GM12878 (cell line): ENCODE data around the gene KCNMB3. TPM values are rescaled to one million over a fixed set of nuclear protein-coding genes. Genes with fewer than 3 reads are reported as not detected.

Experiments used
- ATAC-seq: fragments of 200-7000 bp; cut with Tn5 transposase; 3 replicates; pipeline ENCODE4 v1.9.1; 2020; ENCODE audit warnings: mild to moderate bottlenecking, moderate library complexity
- BruUV-seq: library from RNA; stranded (reverse); fragments of 400-500 nt; replicated peaks from 2 replicates; lab custom pipeline; 2021; lab: Mats Ljungman, UMichigan
- CTCF ChIA-PET: fragments of 300-600 bp; sonication (Branson Sonifier 250); formaldehyde crosslinking; extraction: SDS; loops from one replicate; lab custom pipeline; 2021; ENCODE audit warnings: inconsistent platforms; lab: Yijun Ruan, JAX
- POLR2A ChIA-PET: fragments of 350-600 bp; formaldehyde crosslinking; extraction: SDS; loops from one replicate; lab custom pipeline; 2021; ENCODE audit warnings: inconsistent platforms; lab: Charles Lee
- RAD21 ChIA-PET: fragments of 300-600 bp; sonication (Branson Sonifier 250); formaldehyde crosslinking; loops from one replicate; lab custom pipeline; 2023; ENCODE audit warnings: antibody characterized with exemption; ENCODE audit not compliant: unreplicated experiment; lab: Charles Lee
- SMC1A ChIA-PET: fragments of 300-600 bp; sonication (Branson Sonifier 250); formaldehyde crosslinking; loops from one replicate; lab custom pipeline; 2023; ENCODE audit not compliant: unreplicated experiment, uncharacterized antibody; lab: Charles Lee
- DNase-seq: peaks from one replicate; pipeline ENCODE4 v3.0.0-alpha.2; 2011; ENCODE audit warnings: low read depth, low spot score
- FAIRE-seq: peaks from 3 replicates; lab custom pipeline; 2011; peaks lifted over from hg19 to GRCh38; lab: Jason Lieb, UNC
- H2AFZ ChIP-seq: 2 replicates; pipeline ENCODE4 v1.6.0; 2011; ENCODE audit warnings: low read depth, low read length, control low read depth; ENCODE audit not compliant: control insufficient read depth
- H3K27ac ChIP-seq: 2 replicates; pipeline ENCODE4 v1.5.1; 2011; ENCODE audit warnings: control low read depth; ENCODE audit not compliant: control insufficient read depth, insufficient read depth
- H3K27me3 ChIP-seq, 2 experiments: replicated peaks in 1 of 2; 2 replicates each; pipeline versions ENCODE4 v1.6.0 to v1.6.1; 2011; ENCODE audit warnings: low read length in 1 of 2; ENCODE audit not compliant: control insufficient read depth in 2 of 2, insufficient read depth in 2 of 2
- H3K36me3 ChIP-seq, 2 experiments: 2 replicates each; pipeline ENCODE4 v1.5.1; 2011; ENCODE audit warnings: low read length in 1 of 2; ENCODE audit not compliant: control insufficient read depth in 2 of 2, insufficient read depth in 2 of 2
- H3K4me1 ChIP-seq: 2 replicates; pipeline ENCODE4 v1.6.1; 2011; ENCODE audit warnings: mild to moderate bottlenecking, low read length, moderate library complexity, mixed read lengths; ENCODE audit not compliant: control insufficient read depth, insufficient read depth
- H3K4me2 ChIP-seq: 2 replicates; pipeline ENCODE4 v1.6.0; 2011; ENCODE audit warnings: control low read depth; ENCODE audit not compliant: control insufficient read depth, insufficient read depth
- H3K4me3 ChIP-seq: fragments of 200-600 bp; sonication (generic); 2 replicates; pipeline ENCODE4 v1.5.1; 2016
- H3K79me2 ChIP-seq: 2 replicates; pipeline ENCODE4 v1.6.0; 2011; ENCODE audit warnings: low read length; ENCODE audit not compliant: control insufficient read depth, insufficient read depth
- H3K9ac ChIP-seq: 2 replicates; pipeline ENCODE4 v1.8.0; 2011; ENCODE audit warnings: low read length, control low read depth, mixed read lengths; ENCODE audit not compliant: control insufficient read depth, insufficient read depth
- H3K9me3 ChIP-seq: replicated peaks from 3 replicates; pipeline ENCODE4 v1.5.1; 2011; ENCODE audit warnings: mild to moderate bottlenecking, low read length; ENCODE audit not compliant: control insufficient read depth, insufficient read depth
- H4K20me1 ChIP-seq: 2 replicates; pipeline ENCODE4 v1.6.0; 2011; ENCODE audit not compliant: control insufficient read depth, insufficient read depth
- BACH1 ChIP-seq: fragments of 450-650 bp; IDR thresholded peaks from 2 replicates; pipeline ENCODE4 v1.6.1; 2017; ENCODE audit warnings: mild to moderate bottlenecking, borderline replicate concordance
- CREM ChIP-seq: IDR thresholded peaks from 2 replicates; pipeline ENCODE4 v1.6.1; 2014; ENCODE audit warnings: antibody characterized with exemption, low read depth
- KDM1A ChIP-seq: fragments of 200-600 bp; sonication (generic); IDR thresholded peaks from 2 replicates; pipeline ENCODE4 v1.6.1; 2016; ENCODE audit warnings: borderline replicate concordance
- NFXL1 ChIP-seq: fragments of 450-650 bp; IDR thresholded peaks from 2 replicates; pipeline ENCODE4 v1.6.1; 2017; ENCODE audit warnings: antibody characterized with exemption, mild to moderate bottlenecking, borderline replicate concordance
- NFYB ChIP-seq: IDR thresholded peaks from 2 replicates; pipeline ENCODE4 v1.6.1; 2011; ENCODE audit warnings: low read depth, mild to moderate bottlenecking, low read length, improper control_type of control experiment, moderate library complexity; ENCODE audit not compliant: insufficient read depth
- PKNOX1 ChIP-seq: fragments of 450-650 bp; IDR thresholded peaks from 2 replicates; pipeline ENCODE4 v1.6.1; 2016; ENCODE audit warnings: mild to moderate bottlenecking
- POLR2A ChIP-seq: IDR thresholded peaks from 2 replicates; pipeline ENCODE4 v1.6.1; 2011; ENCODE audit warnings: low read depth, mild to moderate bottlenecking, low read length
- RAD51 ChIP-seq: fragments of 450-650 bp; IDR thresholded peaks from 2 replicates; pipeline ENCODE4 v1.6.1; 2016; ENCODE audit warnings: moderate library complexity, mild to moderate bottlenecking, inconsistent platforms
- SIX5 ChIP-seq: IDR thresholded peaks from 2 replicates; pipeline ENCODE4 v1.6.1; 2011; ENCODE audit warnings: mild to moderate bottlenecking, low read depth, low read length, moderate library complexity; ENCODE audit not compliant: severe bottlenecking
- SMAD1 ChIP-seq: fragments of 450-650 bp; IDR thresholded peaks from 2 replicates; pipeline ENCODE4 v1.6.1; 2018; ENCODE audit warnings: mild to moderate bottlenecking, low read depth; ENCODE audit not compliant: partially characterized antibody
- STAT1 ChIP-seq: fragments of 450-650 bp; conservative IDR thresholded peaks from 2 replicates; pipeline ENCODE4 v1.6.1; 2014; ENCODE audit warnings: antibody characterized with exemption, mild to moderate bottlenecking
- TARDBP ChIP-seq: IDR thresholded peaks from 2 replicates; pipeline ENCODE4 v1.6.1; 2016; ENCODE audit warnings: borderline replicate concordance
- TCF12 ChIP-seq: IDR thresholded peaks from 2 replicates; pipeline ENCODE4 v1.6.1; 2011; ENCODE audit warnings: low read depth, mild to moderate bottlenecking, low read length
- ZBED1 ChIP-seq: IDR thresholded peaks from 2 replicates; pipeline ENCODE4 v1.6.1; 2016; ENCODE audit warnings: borderline replicate concordance
- ZBTB33 ChIP-seq: fragments of 450-650 bp; IDR thresholded peaks from 2 replicates; pipeline ENCODE4 v1.6.1; 2017; ENCODE audit warnings: mild to moderate bottlenecking
- ZNF217 ChIP-seq: fragments of 450-650 bp; IDR thresholded peaks from 2 replicates; pipeline ENCODE4 v1.6.1; 2017; ENCODE audit warnings: antibody characterized with exemption, mild to moderate bottlenecking
- WGBS: methylation state at CpG from one replicate; pipeline ENCODE4 v1.1.6; 2016; ENCODE audit warnings: low lambda C conversion rate; ENCODE audit not compliant: insufficient replicate concordance, insufficient coverage; ENCODE audit errors: missing lambda C conversion rate; 5-methylcytosine and 5-hydroxymethylcytosine counted together
- in situ Hi-C: fragments of 300-500 bp; cut with MboI; formaldehyde crosslinking; loops from 9 replicates; pipeline ENCODE4 v1.14.3; 2018; ENCODE audit warnings: mixed read lengths
- intact Hi-C: fragments of 100-400 bp; cut with micrococcal nuclease; formaldehyde crosslinking; loops from one replicate; pipeline ENCODE4 v1.14.2; 2022; ENCODE audit not compliant: unreplicated experiment
- polyA plus RNA-seq, 11 experiments: library from polyadenylated mRNA; depleted of rRNA in 4 of 11; unstranded in 6 of 11; stranded (reverse) in 5 of 11; fragments of >200 nt; fragmentation: Nextera tagmentation in 4 of 11; fragmentation: Illumina TruSeq in 1 of 11; extraction: Ambion mirVana in 4 of 11; extraction: Trizol in 1 of 11; gene quantifications; 1 replicate in 1 of 11; 2 replicates in 10 of 11; pipeline versions ENCODE4 v1.2.1 to v1.2.3, GENCODE V29; 2011 to 2016; ENCODE audit warnings: inconsistent platforms in 2 of 11, missing spikeins in 2 of 11, low read depth in 1 of 11
- total RNA-seq, 4 experiments: library from RNA; depleted of rRNA in 3 of 4; stranded (reverse); fragments of >200 nt in 3 of 4; fragmentation: Illumina TruSeq in 1 of 4; extraction: Trizol in 1 of 4; gene quantifications; 2 replicates each; pipeline versions ENCODE4 v1.2.1 to v1.2.3, GENCODE V29; 2013 to 2021
- TF ChIP-seq, protein P1 (sequence below): fragments of 450-650 bp; IDR thresholded peaks from 2 replicates; pipeline ENCODE4 v1.6.1; 2017; ENCODE audit warnings: mild to moderate bottlenecking, moderate library complexity

KCNMB3 gene
- total and polyA plus RNA-seq, 10 of the 15 experiments (the other 5 are each of a cell fraction or from before 2014, with no cell fraction given) = 0.20 to 4.6 (median 2.2) TPM

DNA sequence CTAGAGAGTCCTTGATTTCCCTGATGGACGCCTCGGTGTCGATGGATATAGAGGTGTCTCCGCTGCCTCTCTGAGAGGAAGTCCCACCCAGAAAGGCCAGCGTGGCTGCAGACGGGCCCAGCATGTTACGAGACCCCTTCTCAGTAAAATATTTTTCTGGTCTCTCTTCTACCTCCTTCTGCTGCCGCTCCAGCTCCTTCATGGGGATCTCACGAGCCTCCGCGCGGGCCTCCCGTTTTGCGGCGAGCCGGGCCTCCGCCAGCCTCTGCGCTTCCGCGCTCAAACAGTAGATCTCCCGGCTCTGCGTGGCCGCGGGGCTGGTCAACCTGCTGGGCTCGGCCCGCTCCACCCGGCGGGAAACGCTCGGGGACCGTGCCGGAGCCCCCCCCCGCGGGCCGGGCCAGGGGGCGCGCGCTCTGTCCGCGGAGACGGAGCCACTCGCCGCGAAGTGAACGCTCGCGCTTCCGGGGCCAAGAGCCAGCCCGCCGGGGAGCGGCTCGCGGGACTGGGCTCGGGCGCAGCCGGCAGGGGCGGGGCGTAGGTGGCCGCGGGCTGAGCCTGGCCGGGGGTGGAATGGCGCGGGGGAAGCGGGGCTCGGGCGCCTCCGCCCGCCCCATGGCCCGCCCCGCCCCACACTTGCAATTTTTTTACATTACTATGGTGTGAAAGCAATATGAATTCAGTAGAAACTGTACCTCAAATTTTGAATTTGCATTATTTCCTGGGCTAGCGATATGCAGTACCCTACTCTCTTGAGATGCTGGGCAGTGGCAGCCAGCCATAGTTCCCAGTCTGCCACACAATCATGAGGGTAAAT, 10.2 kb upstream of the KCNMB3 start:
- H3K4me3 ChIP-seq = peak overlapping the region; percentile 88
- no peaks in the 10 kb centered on the region for H3K36me3 ChIP-seq
- WGBS = 33% methylated on average over 21 of the region's 71 CpGs
- H3K27ac ChIP-seq = peak overlapping the region; percentile 18
- peaks cover 4% of the 10 kb centered on the region; the same call in 1 of the 2 replicates for H3K4me1 ChIP-seq
- no TSS peak for BruUV-seq
- H3K9ac ChIP-seq = peak overlapping the region; percentile 73
- DNase-seq (no peak), FAIRE-seq (no peak), ATAC-seq (peak; percentile 96)
- no peaks in the 10 kb centered on the region; the same call in 1 of the 2 replicates for H3K79me2 ChIP-seq
- no peaks in the 10 kb centered on the region for H3K27me3 ChIP-seq
- ChIA-PET CTCF (interaction anchor here (1.0 to 1.9 kb wide), 6 partner anchors 54 to 215 kb away, joined by 3 to 7 read pairs (median 4); no protein-coding TSS in a partner anchor), RAD21 (interaction anchor here (1.0 to 1.6 kb wide), 2 partner anchors 60 to 191 kb away, joined by 4 to 6 read pairs; no protein-coding TSS in a partner anchor), POLR2A (interaction anchor here (1.0 kb wide), 1 partner anchor 112 kb away, joined by 3 read pairs; the partner anchor contains the start of gene PIK3CA), SMC1A (interaction anchor here (0.6 to 1.9 kb wide), 12 partner anchors 12 to 291 kb away, joined by 3 to 8 read pairs (median 3); no protein-coding TSS in a partner anchor)
- H3K9me3 ChIP-seq = no peaks in the 10 kb centered on the region; the same call in 2 of the 3 replicates
- peak overlapping the region; percentile 77 for H3K4me2 ChIP-seq
- intact Hi-C loops (loop anchor here (5.0 kb wide), 2 partner anchors 56 to 114 kb away; partner anchors contain the start of gene PIK3CA), in situ Hi-C loops (no loop called here)
- H4K20me1 ChIP-seq = no peaks in the 10 kb centered on the region
- peak overlapping the region; percentile 93 for H2AFZ ChIP-seq
- no peak for TF ChIP-seq STAT1
- TF ChIP-seq ZBED1 = no peak
- no peak for TF ChIP-seq NFXL1
- TF ChIP-seq RAD51 = no peak
- peak; percentile 84 for TF ChIP-seq POLR2A
- no peak for TF ChIP-seq CREM
- no peak for TF ChIP-seq SIX5
- TF ChIP-seq NFYB = no peak
- peak; percentile 78; the same call in 1 of the 2 replicates for TF ChIP-seq BACH1
- 0 out of 2 replicates have a peak, but pooled peaks have one; percentile 16 for TF ChIP-seq TCF12
- no peak for TF ChIP-seq TARDBP
- no peak for TF ChIP-seq ZBTB33
- TF ChIP-seq ZNF217 = peak; percentile 75; the same call in 1 of the 2 replicates
- TF ChIP-seq SMAD1 = no peak
- TF ChIP-seq, protein P1, sequence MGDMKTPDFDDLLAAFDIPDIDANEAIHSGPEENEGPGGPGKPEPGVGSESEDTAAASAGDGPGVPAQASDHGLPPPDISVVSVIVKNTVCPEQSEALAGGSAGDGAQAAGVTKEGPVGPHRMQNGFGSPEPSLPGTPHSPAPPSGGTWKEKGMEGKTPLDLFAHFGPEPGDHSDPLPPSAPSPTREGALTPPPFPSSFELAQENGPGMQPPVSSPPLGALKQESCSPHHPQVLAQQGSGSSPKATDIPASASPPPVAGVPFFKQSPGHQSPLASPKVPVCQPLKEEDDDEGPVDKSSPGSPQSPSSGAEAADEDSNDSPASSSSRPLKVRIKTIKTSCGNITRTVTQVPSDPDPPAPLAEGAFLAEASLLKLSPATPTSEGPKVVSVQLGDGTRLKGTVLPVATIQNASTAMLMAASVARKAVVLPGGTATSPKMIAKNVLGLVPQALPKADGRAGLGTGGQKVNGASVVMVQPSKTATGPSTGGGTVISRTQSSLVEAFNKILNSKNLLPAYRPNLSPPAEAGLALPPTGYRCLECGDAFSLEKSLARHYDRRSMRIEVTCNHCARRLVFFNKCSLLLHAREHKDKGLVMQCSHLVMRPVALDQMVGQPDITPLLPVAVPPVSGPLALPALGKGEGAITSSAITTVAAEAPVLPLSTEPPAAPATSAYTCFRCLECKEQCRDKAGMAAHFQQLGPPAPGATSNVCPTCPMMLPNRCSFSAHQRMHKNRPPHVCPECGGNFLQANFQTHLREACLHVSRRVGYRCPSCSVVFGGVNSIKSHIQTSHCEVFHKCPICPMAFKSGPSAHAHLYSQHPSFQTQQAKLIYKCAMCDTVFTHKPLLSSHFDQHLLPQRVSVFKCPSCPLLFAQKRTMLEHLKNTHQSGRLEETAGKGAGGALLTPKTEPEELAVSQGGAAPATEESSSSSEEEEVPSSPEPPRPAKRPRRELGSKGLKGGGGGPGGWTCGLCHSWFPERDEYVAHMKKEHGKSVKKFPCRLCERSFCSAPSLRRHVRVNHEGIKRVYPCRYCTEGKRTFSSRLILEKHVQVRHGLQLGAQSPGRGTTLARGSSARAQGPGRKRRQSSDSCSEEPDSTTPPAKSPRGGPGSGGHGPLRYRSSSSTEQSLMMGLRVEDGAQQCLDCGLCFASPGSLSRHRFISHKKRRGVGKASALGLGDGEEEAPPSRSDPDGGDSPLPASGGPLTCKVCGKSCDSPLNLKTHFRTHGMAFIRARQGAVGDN = peak; percentile 75; the same call in 1 of the 2 replicates
- no peak for TF ChIP-seq PKNOX1
- TF ChIP-seq KDM1A = no peak
